ENCODE results near the gene TMEM134.

TMEM134 gene

GRCh38 chr11:67423891-67424613, 45.0 kb downstream of the TMEM134 start:
- no peak for DNase-seq (ENCODE audit: low read depth in 4 of 4, low spot score in 1 of 4)

- no peak for DNase-seq (ENCODE audit: low read depth in 4 of 4, low spot score in 1 of 4)
Measured at GRCh38 chr11:67423466-67423865, 45.6 kb downstream of the TMEM134 start.

GRCh38 chr11:67422891-67423290, 46.2 kb downstream of the TMEM134 start:
- no peak for DNase-seq (ENCODE audit: low read depth in 4 of 4, low spot score in 1 of 4)

GRCh38 chr11:67421430-67422031, 47.5 kb downstream of the TMEM134 start:
- DNase-seq (ENCODE audit: low read depth in 4 of 4, low spot score in 1 of 4): no peak

- peak; percentile 97 to 99 (median 99) for DNase-seq (ENCODE audit: low read depth in 4 of 4, low spot score in 1 of 4)
Measured at GRCh38 chr11:67420646-67421429, 48.2 kb downstream of the TMEM134 start.

- no peak for DNase-seq (ENCODE audit: low read depth in 4 of 4, low spot score in 1 of 4)
Measured at GRCh38 chr11:67420147-67420645, 48.9 kb downstream of the TMEM134 start.

- DNase-seq (ENCODE audit: low read depth in 4 of 4, low spot score in 1 of 4): no peak
Measured at GRCh38 chr11:67419325-67420049, 49.6 kb downstream of the TMEM134 start.

GRCh38 chr11:67418476-67419281, 50.4 kb downstream of the TMEM134 start:
- no peak for DNase-seq (ENCODE audit: low read depth in 4 of 4, low spot score in 1 of 4)

GRCh38 chr11:67417425-67417824, 51.6 kb downstream of the TMEM134 start:
- no peak for DNase-seq (ENCODE audit: low read depth in 4 of 4, low spot score in 1 of 4)

- no peak for DNase-seq (ENCODE audit: low read depth in 4 of 4, low spot score in 1 of 4)
Measured at GRCh38 chr11:67416416-67417335, 52.4 kb downstream of the TMEM134 start.

GRCh38 chr11:67415501-67416304, 53.3 kb downstream of the TMEM134 start, which contains the start of gene CARNS1:
Gene CARNS1 (plus strand): TSS chr11:67415678. CDS start chr11:67416200, 522 bp downstream.
- DNase-seq (ENCODE audit: low read depth in 4 of 4, low spot score in 1 of 4): no peak

- DNase-seq (ENCODE audit: low read depth in 4 of 4, low spot score in 1 of 4): no peak
Measured at GRCh38 chr11:67413266-67413849, 55.7 kb downstream of the TMEM134 start.

GRCh38 chr11:67412495-67413179, 56.4 kb downstream of the TMEM134 start:
- DNase-seq (ENCODE audit: low read depth in 4 of 4, low spot score in 1 of 4): no peak

GRCh38 chr11:67411785-67412152, 57.3 kb downstream of the TMEM134 start:
- DNase-seq (ENCODE audit: low read depth in 4 of 4, low spot score in 1 of 4): no peak
